Stimulated activated CD4-positive, alpha-beta T cell treated with anti-CD3 and anti-CD28 coated beads, TNF-alpha, amount 100 ng/mL, for 24 hours (primary cell): Measurements from ENCODE around the gene ANXA11.
"Not testable (repeated sequence)": the region's sequence is repeated elsewhere in the genome, so short reads cannot be mapped to it uniquely, and the experiment has no call there.

Experiments used
- DNase-seq, 3 experiments: peaks; one replicate each; pipeline ENCODE4 v3.0.0-alpha.2; 2020; ENCODE audit warnings: low read depth in 3 of 3

The ANXA11 gene

GRCh38 chr10:80146918-80147317, 58.4 kb downstream of the ANXA11 start:
- no peak for DNase-seq

- not testable (repeated sequence) for DNase-seq
Measured at GRCh38 chr10:80145406-80146308, 59.7 kb downstream of the ANXA11 start.

- peak in 1 of 3 experiments; percentile 12 for DNase-seq
Measured at GRCh38 chr10:80144696-80145131, 60.6 kb downstream of the ANXA11 start.

- peak in 1 of 3 experiments; percentile 35 for DNase-seq
Measured at GRCh38 chr10:80144067-80144695, 61.2 kb downstream of the ANXA11 start.

- DNase-seq = no peak
Measured at GRCh38 chr10:80141696-80142460, 63.5 kb downstream of the ANXA11 start.

GRCh38 chr10:80140251-80140650, 65.1 kb downstream of the ANXA11 start:
- no peak for DNase-seq

- DNase-seq = no peak
Measured at GRCh38 chr10:80139265-80139664, 66.1 kb downstream of the ANXA11 start.

GRCh38 chr10:80137920-80138319, 67.4 kb downstream of the ANXA11 start:
- no peak for DNase-seq

- no peak for DNase-seq
Measured at GRCh38 chr10:80137031-80137862, 68.1 kb downstream of the ANXA11 start.

- no peak for DNase-seq
Measured at GRCh38 chr10:80136134-80136571, 69.2 kb downstream of the ANXA11 start.

GRCh38 chr10:80133687-80134086, 71.7 kb downstream of the ANXA11 start:
- DNase-seq = not testable (repeated sequence)

- DNase-seq = no peak
Measured at GRCh38 chr10:80133206-80133605, 72.1 kb downstream of the ANXA11 start.

GRCh38 chr10:80132299-80133139, 72.8 kb downstream of the ANXA11 start, which contains the start of gene PLAC9:
Gene PLAC9 (plus strand): TSS chr10:80132730. CDS start chr10:80132763, 33 bp downstream.
- no peak for DNase-seq

GRCh38 chr10:80131499-80131901, 73.8 kb downstream of the ANXA11 start:
- no peak for DNase-seq

- no peak for DNase-seq
Measured at GRCh38 chr10:80126876-80127275, 78.5 kb downstream of the ANXA11 start.

GRCh38 chr10:80122746-80123145, 82.6 kb downstream of the ANXA11 start:
- DNase-seq = no peak

GRCh38 chr10:80122110-80122710, 83.1 kb downstream of the ANXA11 start:
- DNase-seq = no peak

- DNase-seq = no peak
Measured at GRCh38 chr10:80118669-80119068, 86.7 kb downstream of the ANXA11 start.

GRCh38 chr10:80110986-80111385, 94.4 kb downstream of the ANXA11 start:
- no peak for DNase-seq
